SK-N-SH treated with all-trans-retinoic acid at 6 μM for 48 hours (cell line): ENCODE data around the gene PDE7B.
"Not testable (repeated sequence)": the region's sequence is repeated elsewhere in the genome, so short reads cannot be mapped to it uniquely, and the experiment has no call there.

Experiments used
- ATAC-seq: fragments of 200-7000 bp; cut with Tn5 transposase; 3 replicates; pipeline ENCODE4 v1.9.1; 2020; ENCODE audit warnings: mild to moderate bottlenecking, moderate library complexity
- BACH2 ChIP-seq: fragments of 250-450 bp; sonication (Bioruptor Pico); IDR thresholded peaks from 2 replicates; pipeline ENCODE4 v1.9.0; 2021; ENCODE audit warnings: mild to moderate bottlenecking, borderline replicate concordance
- CREB5 ChIP-seq: fragments of 250-450 bp; sonication (Bioruptor Pico); IDR thresholded peaks from 2 replicates; pipeline ENCODE4 v1.5.1; 2020; ENCODE audit warnings: low read depth, mild to moderate bottlenecking, moderate library complexity
- CSDC2 ChIP-seq: fragments of 250-450 bp; sonication (Bioruptor Pico); IDR thresholded peaks from 2 replicates; pipeline ENCODE4 v1.5.0; 2020; ENCODE audit warnings: mild to moderate bottlenecking, moderate library complexity
- CSRNP3 ChIP-seq: fragments of 250-450 bp; sonication (Bioruptor Pico); IDR thresholded peaks from 2 replicates; pipeline ENCODE4 v1.5.1; 2021; ENCODE audit warnings: mild to moderate bottlenecking, moderate library complexity
- ESRRG ChIP-seq: fragments of 250-450 bp; sonication (Bioruptor Pico); IDR thresholded peaks from 2 replicates; pipeline ENCODE4 v1.6.1; 2021; ENCODE audit warnings: mild to moderate bottlenecking
- GLIS3 ChIP-seq: fragments of 250-450 bp; sonication (Bioruptor Pico); IDR thresholded peaks from 2 replicates; pipeline ENCODE4 v1.5.0; 2020; ENCODE audit warnings: mild to moderate bottlenecking, moderate library complexity
- ISL1 ChIP-seq: fragments of 250-450 bp; sonication (Bioruptor Pico); IDR thresholded peaks from 2 replicates; pipeline ENCODE4 v2.1.2; 2022; ENCODE audit warnings: mild to moderate bottlenecking, moderate library complexity
- OSR1 ChIP-seq: fragments of 250-450 bp; sonication (Bioruptor Pico); IDR thresholded peaks from 2 replicates; pipeline ENCODE4 v1.8.0; 2022; ENCODE audit warnings: moderate library complexity, mild to moderate bottlenecking, inconsistent platforms
- PATZ1 ChIP-seq: fragments of 250-450 bp; sonication (Bioruptor Pico); IDR thresholded peaks from 2 replicates; pipeline ENCODE4 v1.8.0; 2020; ENCODE audit warnings: mild to moderate bottlenecking, moderate library complexity, borderline replicate concordance
- POU6F1 ChIP-seq: fragments of 250-450 bp; sonication (Bioruptor Pico); IDR thresholded peaks from 2 replicates; pipeline ENCODE4 v1.8.0; 2021; ENCODE audit warnings: low read depth, mild to moderate bottlenecking, moderate library complexity, borderline replicate concordance
- PPARA ChIP-seq: fragments of 250-450 bp; sonication (Bioruptor Pico); IDR thresholded peaks from 2 replicates; pipeline ENCODE4 v1.5.0; 2020; ENCODE audit warnings: mild to moderate bottlenecking, borderline replicate concordance
- RARB ChIP-seq: fragments of 250-450 bp; sonication (Bioruptor Pico); IDR thresholded peaks from 2 replicates; pipeline ENCODE4 v1.8.0; 2021; ENCODE audit warnings: mild to moderate bottlenecking, moderate library complexity
- SNAI2 ChIP-seq: fragments of 250-450 bp; sonication (Bioruptor Pico); IDR thresholded peaks from 2 replicates; pipeline ENCODE4 v1.5.0; 2020; ENCODE audit warnings: mild to moderate bottlenecking, moderate library complexity
- TCF4 ChIP-seq: fragments of 250-450 bp; sonication (Bioruptor Pico); IDR thresholded peaks from 2 replicates; pipeline ENCODE4 v1.8.0; 2021; ENCODE audit warnings: mild to moderate bottlenecking, moderate library complexity, borderline replicate concordance
- TSHZ2 ChIP-seq: fragments of 250-450 bp; sonication (Bioruptor Pico); IDR thresholded peaks from 2 replicates; pipeline ENCODE4 v1.5.0; 2020; ENCODE audit warnings: mild to moderate bottlenecking, moderate library complexity
- ZC3H10 ChIP-seq: fragments of 250-450 bp; sonication (Bioruptor Pico); IDR thresholded peaks from 2 replicates; pipeline ENCODE4 v1.5.1; 2021; ENCODE audit warnings: mild to moderate bottlenecking, moderate library complexity
- ZNF8 ChIP-seq: fragments of 450-650 bp; formaldehyde crosslinking; IDR thresholded peaks from 2 replicates; pipeline ENCODE4 v1.5.0; 2020; ENCODE audit warnings: mild to moderate bottlenecking, moderate library complexity

Gene PDE7B

GRCh38 chr6:136213012-136213539 is 361.6 kb downstream of the PDE7B start:
- no peak for TF ChIP-seq PPARA (CRISPR knock-in tag)
- TF ChIP-seq CREB5 (CRISPR knock-in tag): no peak
- no peak for TF ChIP-seq OSR1 (CRISPR knock-in tag)
- no peak for TF ChIP-seq ISL1 (CRISPR knock-in tag)
- TF ChIP-seq RARB (CRISPR knock-in tag): no peak

GRCh38 chr6:136213853-136214252 is 362.4 kb downstream of the PDE7B start:
- TF ChIP-seq RARB (CRISPR knock-in tag) (no peak), TCF4 (no peak), CSDC2 (CRISPR knock-in tag) (no peak), TSHZ2 (CRISPR knock-in tag) (no peak), ISL1 (CRISPR knock-in tag) (no peak), SNAI2 (no peak), GLIS3 (CRISPR knock-in tag) (no peak), PATZ1 (CRISPR knock-in tag) (no peak), BACH2 (no peak), CSRNP3 (CRISPR knock-in tag) (no peak), ZNF8 (CRISPR knock-in tag) (no peak), POU6F1 (CRISPR knock-in tag) (no peak), ZC3H10 (CRISPR knock-in tag) (no peak), CREB5 (CRISPR knock-in tag) (no peak)
- ATAC-seq: no peak

More at GRCh38 chr6:136213012-136213539, 361.6 kb downstream of the PDE7B start:
- ATAC-seq: no peak

- ATAC-seq: no peak
- TF ChIP-seq ESRRG (CRISPR knock-in tag) (no peak), RARB (CRISPR knock-in tag) (no peak), TSHZ2 (CRISPR knock-in tag) (no peak)
Measured at GRCh38 chr6:136216503-136217401, 365.3 kb downstream of the PDE7B start.

- ATAC-seq: not testable (repeated sequence)
Measured at GRCh38 chr6:136224974-136225373, 373.5 kb downstream of the PDE7B start.
